Fibroblast of skin of back (primary cell): ENCODE measurements around the gene CACNA1D.

Experiments
- DNase-seq: peaks from one replicate; pipeline ENCODE4 v3.0.0-alpha.2; 2013

Gene CACNA1D

DNA sequence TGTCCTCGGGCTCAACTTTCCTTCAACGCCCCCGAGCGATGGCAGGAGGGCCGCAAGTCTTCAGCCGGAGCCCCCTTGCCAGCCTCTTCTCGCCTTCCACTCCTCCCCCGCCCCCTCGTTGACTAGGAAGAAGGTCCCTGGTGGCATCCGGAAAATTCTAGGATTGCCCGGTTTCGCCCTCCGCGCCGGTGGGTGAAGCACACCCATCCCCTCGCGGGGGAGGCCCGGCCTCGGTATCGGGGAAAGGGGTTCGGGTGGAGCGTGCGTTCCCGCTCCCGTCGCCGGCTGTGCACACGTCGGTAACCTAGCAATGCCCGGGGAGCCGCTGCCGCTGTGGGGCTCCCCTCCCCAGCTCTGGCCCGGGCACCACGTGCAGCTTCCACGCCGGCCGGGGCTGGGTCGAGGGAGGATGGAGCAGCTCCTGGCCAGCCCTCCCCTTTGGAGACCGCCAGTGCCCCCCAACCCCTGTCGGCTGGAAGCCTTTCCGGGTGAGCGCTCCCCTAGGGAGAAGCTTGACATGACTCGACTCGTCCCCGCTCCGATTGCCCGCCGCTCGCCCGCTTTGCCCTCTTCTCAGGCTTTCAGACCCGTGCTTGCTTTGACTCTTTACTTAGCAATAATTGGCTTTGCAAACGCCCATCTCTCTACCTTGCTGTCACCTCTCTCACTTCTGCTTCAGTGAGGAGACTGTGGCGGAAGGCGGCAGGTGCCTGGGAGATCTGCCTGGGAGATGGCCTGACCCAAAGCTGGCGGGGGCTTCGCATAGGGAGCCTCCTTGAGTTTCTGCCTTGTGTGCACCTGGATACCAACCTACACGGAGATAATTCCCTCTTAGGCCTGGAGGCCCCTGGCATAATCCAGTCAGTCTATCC, 1.3 kb downstream of the CACNA1D start:
- DNase-seq: no peak

DNA sequence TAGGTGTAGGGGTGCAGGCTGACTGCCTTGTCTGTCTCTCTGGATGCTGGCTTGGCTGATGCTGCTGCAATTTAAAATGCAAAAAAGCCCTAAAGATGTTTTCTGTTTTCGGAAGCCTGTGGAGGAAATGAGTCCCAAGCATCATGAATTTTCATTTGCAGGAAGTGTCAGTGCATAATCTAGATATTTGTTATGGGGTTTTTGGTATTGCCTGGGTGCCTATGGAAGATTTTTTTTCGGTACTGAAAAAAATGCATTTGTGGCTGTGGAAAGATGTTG, 1.9 kb downstream of the CACNA1D start:
- DNase-seq: no peak

DNA sequence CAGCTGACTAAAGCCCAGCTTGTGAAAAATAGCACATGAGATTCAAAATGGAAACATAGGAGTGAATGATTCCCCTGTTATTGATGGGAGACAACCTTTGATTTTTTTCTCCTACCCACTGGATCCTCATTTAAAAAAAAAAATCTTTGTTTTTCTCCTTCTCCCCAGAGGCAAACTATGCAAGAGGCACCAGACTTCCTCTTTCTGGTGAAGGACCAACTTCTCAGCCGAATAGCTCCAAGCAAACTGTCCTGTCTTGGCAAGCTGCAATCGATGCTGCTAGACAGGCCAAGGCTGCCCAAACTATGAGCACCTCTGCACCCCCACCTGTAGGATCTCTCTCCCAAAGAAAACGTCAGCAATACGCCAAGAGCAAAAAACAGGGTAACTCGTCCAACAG, 2.6 kb downstream of the CACNA1D start:
- no peak for DNase-seq

DNA sequence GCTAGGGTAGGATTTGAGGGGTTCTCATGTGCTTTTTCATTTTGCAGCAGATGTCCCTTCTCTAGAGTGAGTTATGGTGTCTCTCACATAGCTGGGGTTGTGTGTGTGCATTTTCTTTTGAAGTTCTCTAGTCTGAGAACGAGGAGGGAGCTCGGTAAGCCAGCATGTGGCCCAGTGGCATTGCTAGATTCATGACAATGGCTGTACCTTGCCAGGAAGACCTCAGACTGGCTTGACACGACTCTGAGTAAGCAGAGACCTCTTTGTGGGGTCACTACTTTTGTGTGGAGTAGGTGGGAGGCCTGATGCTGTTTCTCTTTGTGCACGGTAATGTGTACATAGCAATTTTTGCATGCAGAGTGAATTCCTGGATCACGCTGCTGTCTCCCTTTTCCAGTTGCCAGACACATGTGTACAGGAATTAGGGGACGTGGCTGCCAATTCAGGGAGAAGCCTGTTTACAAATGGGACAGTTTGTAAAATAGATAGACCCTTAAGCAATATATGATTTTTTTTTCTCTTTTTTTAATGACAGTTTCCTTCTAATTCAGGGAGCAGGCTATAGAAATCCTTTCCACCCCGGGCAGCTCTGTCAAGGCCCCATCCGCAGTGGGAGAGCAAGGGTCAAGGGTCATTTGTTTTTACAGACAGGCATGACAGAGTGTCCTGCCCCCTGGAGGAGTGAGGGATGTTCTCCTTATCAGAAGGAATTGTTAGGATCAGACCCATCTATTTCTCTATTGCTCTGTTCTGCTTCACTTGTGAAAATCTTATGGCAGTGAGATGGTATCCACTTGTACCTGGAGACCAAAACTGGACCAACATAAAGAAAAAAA, 4.6 kb downstream of the CACNA1D start:
- DNase-seq: no peak

DNA sequence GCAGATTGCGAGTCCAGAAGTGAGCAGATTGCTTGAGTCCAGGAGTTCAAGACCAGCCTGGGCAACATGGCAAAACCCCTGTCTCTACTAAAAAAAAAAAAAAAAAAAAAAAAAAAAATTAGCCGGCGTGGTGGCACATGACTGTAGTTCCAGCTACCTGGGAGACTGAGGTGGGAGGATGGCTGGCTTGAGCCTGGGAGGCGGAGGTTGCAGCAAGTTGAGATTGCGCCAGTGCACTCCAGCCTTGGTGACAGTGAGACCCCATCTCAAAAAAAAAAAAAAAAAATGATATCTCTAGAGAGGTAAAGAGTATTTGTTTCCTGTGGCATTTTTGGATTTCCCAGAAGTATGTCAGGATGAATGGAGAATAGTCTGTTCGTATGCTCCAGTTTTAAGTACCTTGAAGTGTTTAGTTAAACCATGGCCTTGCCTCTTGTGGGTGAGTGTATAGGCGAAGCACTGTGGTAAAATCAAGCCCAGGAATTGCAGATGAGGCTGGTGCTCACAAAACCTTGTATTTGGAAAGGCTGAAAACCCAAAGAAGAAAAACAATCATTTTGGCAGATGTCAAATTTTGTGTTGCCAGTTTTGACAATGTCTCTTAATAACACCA, 5.9 kb downstream of the CACNA1D start:
- DNase-seq: no peak

DNA sequence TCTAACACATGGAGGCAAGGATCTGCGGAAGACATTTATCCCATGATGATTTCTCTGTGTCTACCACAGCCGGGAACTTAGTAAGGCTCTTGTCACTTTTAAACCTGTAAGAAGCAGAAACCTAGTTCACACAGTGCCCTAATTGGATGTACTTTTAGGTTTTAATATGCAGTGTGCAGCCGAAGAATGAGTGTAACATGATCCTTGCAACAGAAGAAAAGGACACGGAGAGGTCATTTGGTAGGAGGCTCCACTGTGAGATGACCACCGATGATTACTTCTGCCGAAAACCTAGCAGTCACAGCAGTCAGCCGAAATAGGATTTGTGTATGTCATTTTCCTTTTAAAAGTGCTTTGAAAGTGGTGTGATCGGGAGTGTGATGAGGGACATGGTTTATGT, 6.8 kb downstream of the CACNA1D start:
- DNase-seq: no peak

DNA sequence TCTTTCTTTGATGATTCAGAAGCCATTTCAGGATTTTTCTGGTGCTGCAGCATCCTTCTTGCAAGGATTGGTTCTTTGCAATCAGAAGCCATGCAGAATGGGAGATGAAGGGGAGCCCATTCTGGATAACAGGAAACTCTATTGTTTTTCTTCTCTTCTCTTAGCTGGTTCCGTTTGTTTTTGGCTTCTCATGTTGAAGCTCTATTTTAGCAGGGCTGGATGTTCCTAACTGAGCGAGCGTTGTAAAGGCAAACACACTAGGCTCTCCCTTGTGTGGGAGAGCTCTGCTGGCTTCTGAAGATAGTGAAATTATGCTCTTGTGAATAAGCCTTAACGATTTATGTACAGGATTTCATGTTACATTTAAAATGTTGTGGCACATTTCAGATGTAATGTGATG, 8.3 kb downstream of the CACNA1D start:
- no peak for DNase-seq

DNA sequence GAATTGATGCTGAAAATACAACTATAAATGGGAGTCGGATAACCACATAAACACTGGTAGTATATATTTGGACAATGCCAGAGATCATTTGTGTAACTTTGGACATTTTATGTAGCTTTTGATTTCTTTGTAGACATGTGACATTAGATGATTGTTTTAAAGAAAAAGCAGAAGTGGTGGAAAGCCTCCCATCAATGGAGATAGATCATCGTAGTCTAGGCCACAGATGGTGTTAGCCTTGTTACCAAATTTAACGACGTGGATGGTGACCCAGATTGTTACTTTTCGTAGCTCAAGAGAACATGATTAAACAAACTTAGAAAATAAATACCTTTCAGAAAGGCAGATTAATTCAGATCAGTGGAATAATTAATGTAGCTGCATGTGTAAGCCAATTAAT, 8.8 kb downstream of the CACNA1D start:
- DNase-seq: no peak

DNA sequence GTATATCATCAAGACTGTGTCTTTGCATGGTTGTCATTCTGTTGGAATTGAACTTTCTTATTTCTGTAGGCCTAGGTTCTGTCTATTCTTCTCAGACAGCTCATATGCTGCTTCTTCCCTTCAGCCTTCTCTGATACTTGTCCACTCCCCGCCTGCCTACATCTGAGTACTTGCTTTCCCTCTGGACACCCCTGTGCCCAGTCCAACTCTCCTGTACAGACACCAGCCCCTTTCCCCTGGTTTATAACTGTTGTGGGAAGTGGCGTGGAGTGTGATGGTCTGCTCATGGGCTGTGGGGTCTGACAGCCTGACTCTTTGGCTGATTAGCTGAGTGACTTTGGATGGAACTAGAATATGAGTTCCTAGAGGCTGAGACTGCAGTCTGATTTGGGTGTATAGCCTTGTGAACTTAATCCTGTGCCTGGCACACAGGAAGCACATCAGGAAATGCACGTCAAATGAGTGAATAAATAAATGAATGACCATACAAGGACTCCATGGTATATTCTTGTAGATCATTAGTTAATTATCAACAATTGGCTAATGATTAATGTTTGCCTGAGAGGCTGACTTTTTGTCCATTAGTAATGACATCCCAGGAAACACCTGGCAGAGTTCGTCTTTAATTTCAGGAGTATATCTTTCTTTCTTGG, 11.8 kb downstream of the CACNA1D start:
- DNase-seq: no peak

DNA sequence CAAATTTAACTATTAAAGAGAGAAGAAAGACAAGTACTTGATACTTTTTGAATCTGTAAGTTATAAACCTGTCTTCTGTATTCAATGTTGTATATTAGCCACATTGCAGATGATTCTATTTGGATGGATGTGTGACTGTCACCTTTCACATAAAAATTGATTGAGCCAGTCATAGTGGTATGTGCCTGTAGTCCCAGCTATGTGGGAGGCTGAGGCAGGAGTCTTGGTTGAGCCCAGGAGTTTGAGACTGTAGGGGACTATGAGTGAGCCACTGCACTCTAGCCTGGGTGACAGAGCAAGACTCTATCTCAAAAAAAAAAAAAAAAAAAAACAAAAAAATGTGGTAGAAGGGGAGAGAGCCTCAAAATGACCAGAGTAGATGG, 12.3 kb downstream of the CACNA1D start:
- no peak for DNase-seq

DNA sequence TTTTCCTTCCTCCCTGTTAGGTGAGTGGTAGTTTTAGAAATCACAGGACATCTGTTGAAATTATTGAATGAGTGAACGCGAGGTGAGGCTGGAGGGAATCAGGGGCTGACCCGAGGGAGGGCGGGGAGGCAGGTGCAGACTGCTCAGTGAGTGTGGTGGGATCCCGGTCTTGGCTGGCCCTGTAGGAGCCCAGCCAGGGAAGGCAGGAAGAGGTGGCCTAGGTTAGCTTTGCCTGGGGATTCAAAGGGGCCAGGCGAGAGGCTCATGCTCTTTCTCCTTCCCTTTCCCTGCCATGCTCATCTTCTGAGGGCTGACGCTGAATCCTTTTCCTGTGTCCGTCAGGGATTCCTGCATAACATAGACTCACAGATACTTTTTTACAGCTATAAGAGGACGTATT, 15.1 kb downstream of the CACNA1D start:
- no peak for DNase-seq

DNA sequence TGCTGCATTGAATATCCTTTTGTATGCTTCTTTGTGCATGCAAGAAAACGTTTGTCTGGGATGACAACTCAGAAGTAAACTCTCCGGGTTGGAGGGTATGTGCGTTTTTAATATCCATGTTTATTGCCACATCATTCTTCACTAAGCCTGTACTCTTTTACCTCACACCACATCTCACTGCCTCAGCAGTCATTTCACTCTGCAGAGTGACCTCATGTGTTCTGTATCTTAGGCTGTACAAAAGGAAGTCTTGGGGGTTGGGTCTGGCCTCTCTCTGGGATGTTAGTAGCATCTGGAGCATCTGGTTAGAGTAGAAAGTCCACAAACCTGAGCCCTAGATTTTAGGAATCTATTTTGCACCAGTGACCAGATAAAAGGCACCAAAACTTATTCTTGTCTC, 16.1 kb downstream of the CACNA1D start:
- DNase-seq: no peak

DNA sequence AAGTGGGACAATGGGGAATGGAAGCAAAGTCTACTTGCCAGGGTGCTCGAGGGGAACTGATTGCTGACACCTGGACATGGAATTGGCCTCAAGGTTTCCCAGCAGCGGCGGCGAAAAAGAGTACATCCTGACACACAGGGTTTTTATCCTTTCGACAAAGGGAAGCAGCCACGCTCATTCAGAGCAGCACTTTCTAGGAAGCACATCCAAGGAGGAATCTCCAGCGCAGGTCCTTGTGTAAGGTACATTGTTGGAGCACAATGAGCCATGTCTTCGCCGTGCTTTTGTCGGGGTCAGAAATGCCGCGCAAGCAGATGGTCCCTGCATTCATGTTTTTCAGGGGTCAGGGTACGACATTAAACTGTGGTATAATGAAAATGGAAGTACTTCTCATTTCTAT, 16.8 kb downstream of the CACNA1D start:
- no peak for DNase-seq

DNA sequence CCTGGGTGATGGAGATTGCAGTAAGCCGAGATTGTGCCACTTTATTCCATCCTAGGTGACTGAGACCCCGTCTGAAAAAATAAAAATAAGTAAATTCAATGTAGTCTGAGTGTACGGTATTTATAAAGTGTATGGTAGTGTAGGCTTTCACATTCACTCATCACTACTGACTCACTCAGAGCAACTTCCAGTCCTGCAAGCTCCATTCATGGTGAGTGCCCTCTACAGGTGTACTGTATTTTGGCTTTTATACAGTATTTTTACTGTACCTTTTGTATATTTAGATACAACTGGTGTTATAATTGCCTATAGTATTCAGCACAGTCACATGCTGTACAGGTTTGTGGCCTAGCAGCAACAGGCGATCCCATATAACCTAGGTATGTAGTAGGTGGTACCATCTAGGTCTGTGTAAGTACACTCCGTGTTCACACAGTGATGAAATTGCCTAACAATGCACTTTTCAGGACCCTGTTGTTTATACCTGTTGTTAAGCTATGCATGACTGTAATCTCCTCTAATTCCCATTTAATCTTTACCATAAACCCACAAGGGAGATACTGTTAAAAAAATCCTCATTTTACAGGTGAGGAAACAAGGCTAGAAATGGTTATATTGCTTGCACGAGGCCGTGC, 19.3 kb downstream of the CACNA1D start:
- no peak for DNase-seq

DNA sequence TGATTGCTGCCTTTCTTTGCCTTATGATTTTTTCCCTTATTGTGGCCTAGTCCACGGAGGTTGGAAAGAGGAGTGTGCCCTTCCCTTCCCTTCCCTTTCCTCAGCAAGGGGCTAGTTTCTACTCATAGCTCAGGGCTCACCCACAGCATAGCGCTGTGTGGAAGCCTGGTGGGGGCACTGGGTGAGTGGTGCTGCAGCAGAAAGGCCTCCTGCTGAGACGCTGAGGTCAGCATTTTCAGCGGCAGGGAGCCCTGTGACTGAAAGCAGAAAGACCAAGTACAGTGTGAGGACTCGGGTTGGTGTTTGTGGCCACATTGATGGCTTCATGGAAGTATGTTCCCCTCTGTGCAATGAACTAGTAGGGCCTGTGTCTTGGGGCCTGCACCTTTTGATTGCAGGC, 21.9 kb downstream of the CACNA1D start:
- no peak for DNase-seq

DNA sequence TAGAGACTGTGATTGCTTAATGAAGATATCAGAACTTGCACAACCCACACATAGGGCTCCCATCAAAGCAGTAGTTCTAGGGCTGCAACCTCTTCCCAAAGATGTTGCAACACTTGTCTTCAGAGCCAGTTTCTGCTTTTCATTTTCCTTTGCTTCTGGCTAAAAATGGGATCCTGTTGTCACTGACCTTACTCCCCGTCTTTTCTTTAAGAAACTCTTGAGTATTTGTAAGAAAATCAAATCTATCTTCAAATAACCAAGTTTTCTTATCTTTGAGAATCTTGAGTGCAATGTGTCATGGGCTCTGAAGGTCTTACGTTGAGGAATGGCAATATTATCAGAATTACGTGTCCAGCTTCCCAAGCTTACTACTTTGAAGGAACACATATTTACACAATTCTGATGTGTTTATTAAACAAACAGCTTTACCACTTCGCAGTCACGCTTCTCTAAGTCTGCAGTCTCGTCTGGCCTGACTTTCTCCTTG, 24.1 kb downstream of the CACNA1D start:
- DNase-seq: no peak

DNA sequence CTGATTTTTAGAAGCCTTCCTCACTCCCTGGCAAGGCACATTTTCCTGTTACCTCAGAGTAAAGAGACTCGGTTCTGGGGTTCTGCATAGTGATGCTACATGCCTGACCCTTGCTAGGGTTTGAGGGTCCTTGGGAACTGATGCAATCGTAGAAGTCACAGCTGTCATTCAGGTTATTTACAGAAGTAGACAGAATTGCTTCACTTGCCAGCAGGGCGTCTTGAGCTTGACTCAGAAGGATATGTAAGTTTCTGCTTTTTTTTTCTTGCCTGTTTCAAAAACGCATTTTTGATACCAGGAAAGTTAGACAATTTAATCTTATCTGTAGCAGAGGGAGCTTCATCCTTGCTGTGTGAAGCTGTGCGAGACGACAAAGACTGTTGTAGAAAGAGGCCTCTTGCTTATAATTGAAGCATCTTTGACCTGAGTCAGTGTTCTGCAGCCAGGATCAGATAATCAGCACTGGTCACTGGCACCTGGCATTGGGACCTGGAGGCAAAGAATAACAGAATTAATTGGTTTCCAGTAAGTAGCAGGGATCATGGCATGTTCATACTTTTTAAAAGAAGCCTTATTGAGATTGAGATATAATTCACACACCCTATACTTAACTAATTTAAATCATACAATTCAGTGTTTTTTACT, 24.8 kb downstream of the CACNA1D start:
- no peak for DNase-seq

DNA sequence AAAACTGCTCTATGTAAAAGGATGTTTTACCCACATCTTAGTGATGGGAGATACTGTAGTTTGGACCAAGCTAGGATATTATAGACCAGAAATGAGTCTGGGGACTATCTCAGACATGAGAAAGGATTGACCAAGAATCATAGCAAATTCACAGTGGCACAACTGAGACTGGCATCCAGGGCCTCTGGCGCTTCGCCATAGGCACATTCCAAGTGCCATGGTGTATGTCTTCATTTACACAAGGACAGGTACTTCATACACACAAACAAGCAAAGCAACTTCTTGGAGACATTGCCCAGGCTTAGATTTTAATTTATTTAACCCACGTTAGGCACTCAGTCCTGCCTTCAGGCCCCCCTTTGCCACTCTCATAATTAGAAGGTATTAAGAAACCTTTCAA, 28.9 kb downstream of the CACNA1D start:
- DNase-seq: no peak

DNA sequence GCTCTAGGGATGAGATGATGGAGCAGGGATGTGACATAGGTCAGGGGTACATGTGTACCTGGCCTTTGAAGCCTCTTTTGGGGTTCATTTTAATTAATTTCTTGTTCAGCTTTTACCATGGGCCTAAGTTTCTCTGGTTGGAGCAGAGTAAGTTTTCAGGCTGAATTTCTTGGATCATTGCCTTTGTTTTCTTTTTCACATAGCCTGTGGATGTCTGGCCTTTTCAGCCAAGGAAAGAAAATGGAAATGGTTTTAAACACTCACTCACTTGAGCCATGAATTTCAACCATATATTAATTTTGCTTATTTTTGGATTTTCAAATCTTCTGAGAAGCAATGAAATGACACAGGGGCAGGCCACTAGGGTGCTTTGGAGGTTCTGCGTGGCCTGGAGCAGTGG, 30.2 kb downstream of the CACNA1D start:
- no peak for DNase-seq

DNA sequence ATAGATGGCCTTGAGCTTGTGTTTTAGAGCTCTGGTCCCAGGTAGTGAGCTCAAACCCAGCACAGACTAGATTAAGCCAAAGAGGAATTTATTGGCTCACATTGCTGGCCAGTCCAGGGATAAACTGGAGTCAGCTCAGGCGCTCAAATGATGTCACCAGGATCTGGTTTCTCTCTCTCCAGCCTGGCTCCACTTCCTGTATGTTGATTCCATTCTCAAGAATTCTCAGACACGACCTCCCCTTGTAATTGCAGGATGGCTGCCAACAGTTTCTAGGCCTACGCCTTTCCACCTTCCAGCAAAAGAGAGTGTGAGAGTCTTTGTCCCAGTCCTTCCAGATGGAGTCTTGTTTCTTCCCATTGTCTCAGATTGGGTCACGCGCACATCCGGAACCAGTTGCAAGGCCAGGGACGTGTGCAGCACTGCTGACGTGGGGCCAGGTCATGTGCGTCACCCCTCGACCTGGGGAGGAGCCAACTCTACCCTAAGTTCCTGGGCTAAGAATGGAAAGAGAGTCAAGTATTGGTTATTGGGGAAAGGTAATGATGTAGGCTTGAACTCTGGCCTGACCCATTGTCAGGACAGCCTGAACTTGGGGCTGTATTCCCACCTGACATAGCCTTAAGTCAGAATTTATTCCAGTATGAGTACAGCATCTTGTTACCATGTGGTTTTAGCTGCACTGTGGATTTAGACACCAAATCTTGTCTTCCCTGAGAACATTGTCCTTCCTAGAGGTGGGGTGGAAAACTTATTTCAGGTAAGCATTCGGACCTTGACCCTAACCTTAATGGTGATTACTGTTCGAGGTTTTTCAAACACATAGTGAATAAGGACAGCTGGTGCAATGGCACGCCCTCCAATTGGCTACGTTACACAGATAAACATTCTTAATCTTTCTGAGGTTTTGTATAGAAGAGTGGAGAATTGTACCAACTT, 31.6 kb downstream of the CACNA1D start:
- DNase-seq: peak; percentile 8

DNA sequence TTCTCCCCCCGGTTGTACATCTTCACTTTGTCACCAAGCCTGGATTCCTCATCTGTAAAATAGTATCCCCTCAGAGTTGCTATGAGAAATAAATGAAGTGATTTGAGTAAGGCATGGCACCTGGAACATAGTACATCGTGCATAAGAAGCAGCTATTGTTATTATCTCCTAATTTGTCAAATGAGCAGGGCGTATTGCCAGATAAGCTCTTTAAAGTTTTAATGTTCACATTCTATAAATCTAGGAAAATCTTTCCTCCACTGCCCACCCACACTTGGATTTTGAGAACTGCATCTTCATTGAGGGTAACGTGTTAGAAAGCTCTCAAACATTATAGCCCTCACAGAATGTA, 32.3 kb downstream of the CACNA1D start:
- DNase-seq: no peak
